Stimulated activated CD8-positive, alpha-beta memory T cell treated with anti-CD3 and anti-CD28 coated beads, Interleukin-2, amount 100 ng/mL, for 48 hours (primary cell): ENCODE measurements around the gene PRXL2B.
"Not testable (repeated sequence)": the region's sequence is repeated elsewhere in the genome, so short reads cannot be mapped to it uniquely, and the experiment has no call there.

Experiments used
- DNase-seq, 2 donors: peaks; one replicate each; pipeline ENCODE4 v3.0.0-alpha.2; 2020; ENCODE audit warnings: low read depth in 2 of 2

The PRXL2B gene

GRCh38 chr1:2612591-2613365 lies 26.2 kb downstream of the PRXL2B start:
- DNase-seq: no peak

GRCh38 chr1:2614145-2614544 lies 27.6 kb downstream of the PRXL2B start:
- DNase-seq: no peak

- DNase-seq: no peak
Measured at GRCh38 chr1:2617971-2618470, 31.4 kb downstream of the PRXL2B start.

GRCh38 chr1:2623571-2624337 lies 37.2 kb downstream of the PRXL2B start:
- no peak for DNase-seq

GRCh38 chr1:2624735-2625300 lies 38.2 kb downstream of the PRXL2B start:
- no peak for DNase-seq

- no peak for DNase-seq
Measured at GRCh38 chr1:2625311-2625710, 38.7 kb downstream of the PRXL2B start.

GRCh38 chr1:2625748-2626147 lies 39.2 kb downstream of the PRXL2B start:
- DNase-seq: not testable (repeated sequence)

- DNase-seq: no peak
Measured at GRCh38 chr1:2627746-2628145, 41.2 kb downstream of the PRXL2B start.

GRCh38 chr1:2628191-2628932 lies 41.8 kb downstream of the PRXL2B start:
- DNase-seq: no peak

GRCh38 chr1:2628933-2629626 lies 42.5 kb downstream of the PRXL2B start:
- DNase-seq: no peak

GRCh38 chr1:2629627-2630497 lies 43.3 kb downstream of the PRXL2B start:
- DNase-seq: no peak

GRCh38 chr1:2630498-2631135 lies 44.0 kb downstream of the PRXL2B start:
- DNase-seq: no peak

GRCh38 chr1:2631136-2632050 lies 44.8 kb downstream of the PRXL2B start:
- DNase-seq: no peak

GRCh38 chr1:2632051-2632430 lies 45.5 kb downstream of the PRXL2B start:
- DNase-seq: no peak

GRCh38 chr1:2632561-2633361 lies 46.2 kb downstream of the PRXL2B start, which contains the start of gene MMEL1:
MMEL1 (minus strand) TSS chr1:2633016; CDS start chr1:2629484, 3,532 bp downstream.
- DNase-seq: no peak

GRCh38 chr1:2633366-2633935 lies 46.9 kb downstream of the PRXL2B start:
- DNase-seq: no peak

- no peak for DNase-seq
Measured at GRCh38 chr1:2633936-2634491, 47.4 kb downstream of the PRXL2B start.
